Tibial nerve (tissue), 4 donors: Measurements from ENCODE around the gene ADH7. TPM values are rescaled to one million over a fixed set of nuclear protein-coding genes. Genes with fewer than 3 reads are reported as not detected.

ENCODE experiments used
- DNase-seq, 2 donors: peaks; one replicate each; pipeline ENCODE4 v3.0.0-alpha.2; 2019; ENCODE audit warnings: low spot score in 2 of 2
- H3K27ac ChIP-seq, 4 donors: fragments of 200-600 bp; sonication (generic) in 3 of 4; one replicate each; pipeline ENCODE4 v1.5.1; 2017 to 2019; ENCODE audit warnings: mild to moderate bottlenecking in 1 of 4
- H3K27me3 ChIP-seq, 2 donors: fragments of 200-600 bp; sonication (generic) in 1 of 2; one replicate each; pipeline versions ENCODE4 v1.5.1 to v1.6.0; 2017 to 2019
- H3K36me3 ChIP-seq, 3 donors: fragments of 200-600 bp; sonication (generic); one replicate each; pipeline ENCODE4 v1.5.1; 2018 to 2019
- H3K4me1 ChIP-seq, 4 donors: fragments of 200-600 bp; sonication (generic) in 3 of 4; one replicate each; pipeline ENCODE4 v1.5.1; 2017 to 2019
- H3K4me3 ChIP-seq, 4 donors: fragments of 200-600 bp; sonication (generic) in 3 of 4; one replicate each; pipeline ENCODE4 v1.5.1; 2017 to 2019; ENCODE audit warnings: mild to moderate bottlenecking in 1 of 4, moderate library complexity in 1 of 4
- H3K9me3 ChIP-seq, 4 donors: fragments of 200-600 bp; sonication (generic) in 3 of 4; one replicate each; pipeline ENCODE4 v1.5.1; 2017 to 2019
- CTCF ChIP-seq, 5 experiments: fragments of 200-600 bp in 3 of 5; fragments of 450-650 bp in 2 of 5; sonication (generic) in 3 of 5; IDR thresholded peaks; one replicate each; pipeline ENCODE4 v1.5.1; 2016 to 2019; ENCODE audit warnings: antibody characterized with exemption in 5 of 5, mild to moderate bottlenecking in 3 of 5, moderate library complexity in 2 of 5
- EP300 ChIP-seq, 2 donors: sonication (generic); formaldehyde crosslinking; IDR thresholded peaks; one replicate each; pipeline ENCODE4 v1.6.1; 2017; ENCODE audit warnings: antibody characterized with exemption in 2 of 2, mild to moderate bottlenecking in 1 of 2
- POLR2A ChIP-seq, 2 donors: fragments of 450-650 bp; IDR thresholded peaks; one replicate each; pipeline ENCODE4 v1.6.1; 2017; ENCODE audit warnings: antibody characterized with exemption in 2 of 2, mild to moderate bottlenecking in 2 of 2, moderate library complexity in 2 of 2
- WGBS, 2 donors: methylation state at CpG; one replicate each; pipeline ENCODE4 v1.1.5; 2018; 5-methylcytosine and 5-hydroxymethylcytosine counted together
- total RNA-seq, 4 donors: library from RNA; depleted of rRNA; stranded (reverse); fragments of >200 nt; gene quantifications; one replicate each; pipeline ENCODE4 v1.1.0, GENCODE V29; 2016

ADH7 gene
- total RNA-seq, 4 donors from 2014 or later, result not detected

GRCh38 chr4:99468889-99469288 is 33.7 kb upstream of the ADH7 start:
- no peak for DNase-seq
- TF ChIP-seq CTCF (IDR thresholded peaks at IDR 0.05), result no peak
- TF ChIP-seq EP300 (IDR thresholded peaks at IDR 0.05), result no peak
- no peak for TF ChIP-seq POLR2A (IDR thresholded peaks at IDR 0.05)
- Histone ChIP-seq H3K27ac (no peak overlapping the region), H3K27me3 (no peaks in the 10 kb centered on the region), H3K9me3 (no peaks in the 10 kb centered on the region), H3K36me3 (no peaks in the 10 kb centered on the region), H3K4me1 (peaks cover 0 to 2% (median 0%) of the 10 kb centered on the region in 4 donors), H3K4me3 (no peak overlapping the region)
- WGBS, 2 donors, result 56 to 62% methylated on average over 1 of the region's 1 CpG

- peaks cover 0 to 9% (median 0%) of the 10 kb centered on the region in 4 donors for H3K4me1 ChIP-seq
- no peak overlapping the region for H3K4me3 ChIP-seq
- no peaks in the 10 kb centered on the region for H3K9me3 ChIP-seq
- H3K27me3 ChIP-seq, result no peaks in the 10 kb centered on the region
- DNase-seq, result no peak
- WGBS, 2 donors, result 33 to 54% methylated on average over 2 of the region's 2 CpGs
- H3K36me3 ChIP-seq, result no peaks in the 10 kb centered on the region
- no peak overlapping the region for H3K27ac ChIP-seq
- no peak for TF ChIP-seq EP300 (IDR thresholded peaks at IDR 0.05)
- no peak for TF ChIP-seq POLR2A (IDR thresholded peaks at IDR 0.05)
- TF ChIP-seq CTCF (IDR thresholded peaks at IDR 0.05), result no peak
These were observed 32.7 kb upstream of the ADH7 start for GRCh38 chr4:99467887-99468286.

- H3K27me3 ChIP-seq, result no peaks in the 10 kb centered on the region
- TF ChIP-seq POLR2A (IDR thresholded peaks at IDR 0.05) (no peak), EP300 (IDR thresholded peaks at IDR 0.05) (no peak), CTCF (IDR thresholded peaks at IDR 0.05) (no peak)
- no peaks in the 10 kb centered on the region for H3K36me3 ChIP-seq
- H3K27ac ChIP-seq, result peak overlapping the region in 1 of 4 donors; percentile 21
- no peak for DNase-seq
- no peaks in the 10 kb centered on the region for H3K9me3 ChIP-seq
- peaks cover 0 to 9% (median 0%) of the 10 kb centered on the region in 4 donors for H3K4me1 ChIP-seq
- H3K4me3 ChIP-seq, result no peak overlapping the region
- WGBS, 2 donors, result 44 to 46% methylated on average over 2 of the region's 2 CpGs
These were observed 28.4 kb upstream of the ADH7 start for GRCh38 chr4:99463566-99463965.

- Histone ChIP-seq H3K4me1 (peaks cover 0 to 9% (median 0%) of the 10 kb centered on the region in 4 donors), H3K4me3 (no peak overlapping the region), H3K9me3 (no peaks in the 10 kb centered on the region), H3K36me3 (no peaks in the 10 kb centered on the region), H3K27me3 (no peaks in the 10 kb centered on the region), H3K27ac (no peak overlapping the region)
- WGBS, 2 donors, result 32 to 34% methylated on average over 4 of the region's 4 CpGs
- peak in 1 of 2 donors; percentile 53 for DNase-seq
- TF ChIP-seq EP300 (IDR thresholded peaks at IDR 0.05) (no peak), CTCF (IDR thresholded peaks at IDR 0.05) (peak; percentile 62 to 80 (median 69))
These were observed 27.8 kb upstream of the ADH7 start for GRCh38 chr4:99462875-99463464.

- WGBS, 2 donors, result 65 to 69% methylated on average over 4 of the region's 4 CpGs
- Histone ChIP-seq H3K9me3 (no peaks in the 10 kb centered on the region), H3K36me3 (no peaks in the 10 kb centered on the region), H3K4me1 (peaks cover 0 to 9% (median 0%) of the 10 kb centered on the region in 4 donors), H3K27ac (no peak overlapping the region), H3K4me3 (no peak overlapping the region), H3K27me3 (no peaks in the 10 kb centered on the region)
- TF ChIP-seq POLR2A (IDR thresholded peaks at IDR 0.05) (no peak), EP300 (IDR thresholded peaks at IDR 0.05) (no peak), CTCF (IDR thresholded peaks at IDR 0.05) (no peak)
- no peak for DNase-seq
These were observed 26.7 kb upstream of the ADH7 start for GRCh38 chr4:99461623-99462401.
